ENCODE results near the gene PTPRN2.
"Not testable (repeated sequence)": the region's sequence is repeated elsewhere in the genome, so short reads cannot be mapped to it uniquely, and the experiment has no call there.

Gene PTPRN2

DNA sequence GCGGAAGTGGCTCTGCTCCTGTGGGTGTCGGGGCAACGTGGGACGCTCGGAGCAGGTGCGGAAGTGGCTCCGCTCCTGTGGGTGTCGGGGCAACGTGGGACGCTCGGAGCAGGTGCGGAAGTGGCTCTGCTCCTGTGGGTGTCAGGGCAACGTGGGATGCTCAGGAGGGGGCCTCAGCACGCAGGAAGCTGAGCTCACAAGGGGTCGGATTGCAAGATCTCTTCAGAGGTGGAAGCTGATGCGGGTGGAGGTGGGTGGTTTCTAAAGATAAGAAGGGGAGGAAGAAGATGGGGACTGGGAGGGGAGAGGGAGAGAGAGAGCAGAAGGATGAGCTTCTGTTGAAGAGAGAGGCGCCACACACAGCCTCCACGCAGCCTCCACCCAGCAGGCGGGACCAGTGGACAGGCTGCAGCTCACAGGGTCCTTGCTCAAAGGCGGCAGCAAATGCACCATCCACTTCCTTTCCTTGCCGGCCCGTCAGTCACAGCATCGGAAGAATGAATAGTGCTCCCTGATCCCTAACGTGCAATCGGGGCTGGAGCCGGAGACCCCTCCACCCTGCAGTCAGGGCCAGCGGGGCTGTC, 78.7 kb downstream of the PTPRN2 start:
- no peak for DNase-seq

DNA sequence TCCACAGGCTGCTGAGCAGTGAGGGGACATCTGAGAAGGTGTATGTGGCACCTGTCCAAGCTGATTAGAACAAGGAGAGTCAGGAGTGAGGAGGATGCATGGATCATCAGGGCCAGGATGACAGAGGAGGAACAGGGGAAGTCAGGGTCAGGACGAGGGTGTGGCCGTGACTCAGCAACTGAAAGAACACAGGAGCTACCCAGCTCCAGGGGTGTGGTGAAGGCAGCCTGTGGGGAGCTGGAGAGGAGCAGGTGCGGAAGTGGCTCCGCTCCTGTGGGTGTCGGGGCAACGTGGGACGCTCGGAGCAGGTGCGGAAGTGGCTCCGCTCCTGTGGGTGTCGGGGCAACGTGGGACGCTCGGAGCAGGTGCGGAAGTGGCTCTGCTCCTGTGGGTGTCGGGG, 79.3 kb downstream of the PTPRN2 start:
- not testable (repeated sequence) for DNase-seq

DNA sequence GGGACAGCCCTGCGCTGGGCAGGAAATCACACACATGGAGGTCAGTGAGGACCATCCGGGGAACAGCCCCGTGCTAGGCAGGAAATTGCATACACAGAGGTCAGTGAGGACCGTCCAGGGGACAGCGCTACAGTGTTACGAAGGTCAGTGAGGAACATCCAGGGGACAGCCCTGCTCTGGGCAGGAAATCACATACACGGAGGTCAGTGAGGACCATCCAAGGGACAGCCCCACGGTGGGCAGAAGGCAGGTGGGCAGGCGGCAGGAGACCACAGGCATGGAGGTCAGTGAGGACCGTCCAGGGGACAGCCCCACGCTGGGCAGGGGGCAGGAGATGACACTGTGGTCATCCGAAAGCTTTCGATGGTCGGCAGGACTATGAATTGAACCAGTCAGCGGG, 79.7 kb downstream of the PTPRN2 start:
- no peak for DNase-seq

- not testable (repeated sequence) for DNase-seq
Measured at GRCh38 chr7:158507175-158507574, 80.4 kb downstream of the PTPRN2 start.

DNA sequence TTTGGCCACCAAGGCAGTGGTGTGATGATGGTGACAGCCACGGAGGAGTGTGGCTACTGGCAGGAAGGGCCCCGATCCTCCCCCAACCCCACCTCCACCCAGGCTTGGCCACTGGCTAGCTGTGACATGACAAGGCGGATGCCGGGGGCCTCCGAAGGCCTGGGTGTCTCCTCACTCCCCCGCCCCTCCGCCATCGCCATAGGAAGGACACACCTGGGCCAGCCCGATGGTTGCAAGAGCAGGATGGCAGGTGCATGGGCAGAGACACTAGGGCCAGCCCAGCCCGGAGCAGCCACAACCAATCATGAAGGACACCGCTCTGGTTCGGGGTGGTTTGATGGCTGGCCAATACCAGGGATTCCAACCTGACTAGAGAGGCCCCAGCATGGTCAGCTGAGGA, 81.0 kb downstream of the PTPRN2 start:
- no peak for DNase-seq

DNA sequence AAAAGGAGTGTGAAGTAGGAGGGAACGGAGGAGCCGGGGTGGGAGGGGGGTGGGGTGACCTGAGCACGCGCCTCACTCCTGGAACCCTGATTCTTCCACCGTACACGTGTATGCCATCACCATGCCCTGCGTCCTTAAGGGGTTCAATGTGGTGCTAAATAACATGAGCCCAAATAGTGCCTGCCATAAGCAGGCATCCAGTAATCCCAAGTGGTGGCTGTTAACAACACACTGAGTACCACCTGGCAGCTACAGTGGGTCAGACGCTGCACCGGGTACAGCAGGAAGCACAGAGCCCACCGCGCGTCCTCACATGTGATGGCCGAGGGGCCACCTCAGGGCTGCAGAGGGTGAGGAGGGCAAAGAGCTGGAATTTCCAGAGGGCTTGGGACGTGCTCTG, 81.9 kb downstream of the PTPRN2 start:
- DNase-seq: no peak

- DNase-seq: no peak
Measured at GRCh38 chr7:158502068-158502750, 85.4 kb downstream of the PTPRN2 start.

GRCh38 chr7:158501393-158502067, 86.1 kb downstream of the PTPRN2 start:
- no peak for DNase-seq

DNA sequence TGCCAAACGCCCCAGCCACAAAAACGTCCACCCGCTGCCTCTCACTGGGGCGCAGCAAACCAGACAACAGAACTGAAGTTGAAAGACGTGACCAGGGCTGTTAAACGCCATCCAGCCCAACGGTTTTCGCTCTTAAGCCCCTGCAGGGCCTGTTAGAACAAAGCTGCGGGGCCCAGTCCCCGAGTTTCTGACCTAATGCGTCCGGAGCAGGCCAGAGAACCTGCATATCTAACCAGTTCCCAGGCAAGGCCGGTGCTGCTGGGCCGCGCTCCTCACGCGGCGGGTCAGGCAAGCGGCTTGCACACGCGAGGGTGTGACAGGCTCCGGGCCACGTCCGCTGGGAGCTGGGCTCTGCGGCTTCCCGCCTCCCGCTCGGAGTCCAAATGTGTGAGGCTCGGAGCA, 87.0 kb downstream of the PTPRN2 start:
- no peak for DNase-seq

GRCh38 chr7:158499082-158499455, 88.6 kb downstream of the PTPRN2 start:
- DNase-seq: no peak

DNA sequence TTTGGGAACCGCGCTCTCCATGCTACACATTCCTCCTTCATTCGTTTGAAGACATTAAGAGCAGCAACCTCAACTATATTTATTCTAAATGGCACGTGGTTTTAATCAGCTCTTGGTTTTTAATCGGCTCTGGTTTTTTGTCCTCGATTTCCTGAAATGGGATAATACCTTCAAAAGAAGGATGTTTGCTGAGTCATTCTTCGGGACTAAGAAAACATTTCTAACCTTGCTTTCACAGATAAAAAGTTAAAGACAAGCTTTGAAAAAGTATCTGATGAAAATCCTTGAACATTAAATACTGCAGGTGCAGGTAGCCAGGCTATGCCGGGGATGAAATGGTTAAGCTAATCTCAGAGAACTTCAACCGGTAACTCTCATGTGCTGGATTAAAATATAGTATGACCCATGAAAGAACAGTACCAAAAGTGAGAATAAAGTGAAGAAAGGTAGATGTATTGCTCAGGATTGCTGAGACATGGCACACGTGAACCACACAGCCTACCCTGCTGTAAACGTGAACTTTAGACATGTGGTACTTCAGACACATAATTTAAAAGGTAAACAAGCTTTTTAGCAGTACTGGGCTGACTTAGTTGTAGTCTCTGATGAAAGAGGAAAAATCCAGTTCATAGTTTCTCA, 89.1 kb downstream of the PTPRN2 start:
- no peak for DNase-seq

- no peak for DNase-seq
Measured at GRCh38 chr7:158497627-158498026, 90.0 kb downstream of the PTPRN2 start.

- DNase-seq: peak; percentile 28
Measured at GRCh38 chr7:158495786-158496185, 91.8 kb downstream of the PTPRN2 start.

DNA sequence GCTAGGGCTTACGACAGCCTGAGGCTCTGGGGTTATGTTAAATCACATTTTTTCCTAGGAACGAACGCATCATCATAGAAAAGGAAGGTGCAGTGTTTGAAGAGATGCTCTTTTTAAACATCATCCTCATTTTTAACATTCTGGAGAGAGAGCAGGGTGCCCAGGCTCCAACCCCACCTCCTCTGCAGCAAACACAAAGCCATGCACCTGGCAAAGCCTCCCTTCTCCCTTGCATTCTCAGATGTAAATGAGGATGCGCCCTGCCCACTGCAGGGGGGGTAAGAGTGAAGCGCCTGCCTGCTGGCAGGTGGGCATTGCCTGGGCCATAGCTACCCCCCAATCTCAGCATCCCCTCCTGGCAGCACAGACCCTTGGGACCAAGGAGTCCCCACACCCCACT, 92.4 kb downstream of the PTPRN2 start:
- DNase-seq: no peak

DNA sequence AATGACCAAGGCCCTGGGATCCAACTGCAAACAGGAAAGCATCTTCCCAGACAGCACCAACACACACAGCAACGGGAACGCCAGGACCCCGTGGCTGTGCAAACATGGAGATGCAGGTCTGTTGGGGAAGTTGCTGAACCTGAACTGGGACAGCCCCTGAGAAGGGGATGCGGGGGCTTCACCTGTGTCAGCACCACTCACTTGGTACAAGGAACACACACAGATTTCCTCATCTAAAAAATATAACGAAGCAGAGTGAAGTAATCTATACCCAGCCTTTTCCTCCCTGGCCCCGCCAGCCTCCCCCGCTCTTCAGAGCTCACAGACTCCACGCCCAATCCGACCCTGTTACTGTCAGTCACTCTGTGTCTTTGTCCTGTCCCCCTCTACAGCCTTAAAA, 93.0 kb downstream of the PTPRN2 start:
- DNase-seq: no peak

DNA sequence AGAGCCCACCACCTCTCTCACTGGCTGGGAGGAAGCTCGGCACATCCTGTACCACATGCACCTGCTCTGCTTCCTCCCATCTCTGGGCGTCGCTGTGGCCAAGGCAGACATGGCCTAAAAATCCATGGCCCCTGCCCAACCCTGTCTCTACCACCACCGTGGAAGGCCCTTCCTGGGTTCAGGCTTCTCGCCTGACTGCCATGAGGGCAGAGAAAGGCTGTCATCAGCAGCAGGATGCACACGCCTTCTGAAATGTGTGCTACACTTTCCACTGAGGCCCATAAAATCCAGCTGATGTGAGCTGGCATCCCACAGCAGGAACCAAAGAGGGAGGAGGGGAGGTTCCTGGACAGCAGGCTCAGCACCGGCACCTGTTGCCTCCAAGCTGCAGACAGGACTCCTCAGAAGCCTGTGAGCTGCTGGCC, 93.4 kb downstream of the PTPRN2 start:
- no peak for DNase-seq

GRCh38 chr7:158492367-158492764, 95.3 kb downstream of the PTPRN2 start:
- DNase-seq: no peak

GRCh38 chr7:158491094-158491493, 96.5 kb downstream of the PTPRN2 start:
- DNase-seq: no peak

- DNase-seq: no peak
Measured at GRCh38 chr7:158490171-158490782, 97.3 kb downstream of the PTPRN2 start.

- no peak for DNase-seq
Measured at GRCh38 chr7:158489462-158490155, 98.0 kb downstream of the PTPRN2 start.

GRCh38 chr7:158488181-158488971, 99.2 kb downstream of the PTPRN2 start:
- no peak for DNase-seq

DNA sequence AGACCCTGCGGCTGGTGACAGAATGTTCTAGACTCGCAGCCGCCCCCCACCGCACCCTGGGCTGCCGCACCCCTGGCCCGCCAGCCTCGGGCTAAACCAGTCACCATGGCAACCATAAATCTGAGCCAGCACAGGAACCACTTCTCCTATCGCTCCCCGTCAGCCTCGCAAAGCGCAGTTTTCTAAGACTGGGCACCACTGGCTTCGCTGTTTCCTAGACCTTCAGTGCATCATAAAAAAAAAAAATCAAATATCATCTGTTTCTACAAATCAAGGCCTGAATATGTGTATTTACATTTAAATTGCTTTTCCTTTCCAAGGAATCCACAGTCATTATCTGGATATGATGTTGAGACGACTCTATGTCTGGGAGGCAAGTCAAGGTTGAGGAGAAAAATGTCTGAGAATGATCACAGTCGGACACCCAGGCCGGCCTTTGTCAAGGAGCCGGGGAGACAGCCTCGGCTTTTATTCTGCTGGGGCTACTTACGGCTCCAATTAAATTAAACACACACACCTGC, 99.9 kb downstream of the PTPRN2 start:
- peak; percentile 47 for DNase-seq
